Suppressor macrophage treated with lipopolysaccharide for 4 hours (primary cell): ENCODE results near the gene LGSN.
"Not testable (repeated sequence)": the region's sequence is repeated elsewhere in the genome, so short reads cannot be mapped to it uniquely, and the experiment has no call there.

Experiments
- DNase-seq: peaks from one replicate; pipeline ENCODE4 v3.0.0-alpha.2; 2020

The LGSN gene

GRCh38 chr6:63303476-63303875, 16.3 kb downstream of the LGSN start:
- no peak for DNase-seq

GRCh38 chr6:63299667-63300066, 20.1 kb downstream of the LGSN start:
- no peak for DNase-seq

GRCh38 chr6:63295553-63296194, 24.1 kb downstream of the LGSN start:
- no peak for DNase-seq

GRCh38 chr6:63290492-63291058, 29.2 kb downstream of the LGSN start:
- no peak for DNase-seq

- DNase-seq, result no peak
These were observed 30.4 kb downstream of the LGSN start for GRCh38 chr6:63289269-63289872.

- no peak for DNase-seq
These were observed 39.1 kb downstream of the LGSN start for GRCh38 chr6:63280639-63281180.

GRCh38 chr6:63278916-63279315, 40.9 kb downstream of the LGSN start:
- DNase-seq, result no peak

GRCh38 chr6:63275953-63276352, 43.8 kb downstream of the LGSN start:
- DNase-seq, result no peak

GRCh38 chr6:63274795-63275430, 44.9 kb downstream of the LGSN start:
- DNase-seq, result not testable (repeated sequence)

GRCh38 chr6:63272397-63272796, 47.4 kb downstream of the LGSN start:
- DNase-seq, result peak; percentile 9

- DNase-seq, result no peak
These were observed 50.3 kb downstream of the LGSN start for GRCh38 chr6:63269470-63269869.

GRCh38 chr6:63268574-63268973, 51.2 kb downstream of the LGSN start:
- no peak for DNase-seq

- DNase-seq, result no peak
These were observed 52.0 kb downstream of the LGSN start for GRCh38 chr6:63267828-63268227.

GRCh38 chr6:63267046-63267445, 52.7 kb downstream of the LGSN start:
- no peak for DNase-seq

- no peak for DNase-seq
These were observed 56.3 kb downstream of the LGSN start for GRCh38 chr6:63263444-63263843.

GRCh38 chr6:63261820-63262219, 58.0 kb downstream of the LGSN start:
- DNase-seq, result no peak

GRCh38 chr6:63259153-63259552, 60.6 kb downstream of the LGSN start:
- DNase-seq, result no peak

- no peak for DNase-seq
These were observed 69.8 kb downstream of the LGSN start for GRCh38 chr6:63249875-63250482.

GRCh38 chr6:63246581-63246980, 73.2 kb downstream of the LGSN start:
- DNase-seq, result no peak

- DNase-seq, result no peak
These were observed 73.9 kb downstream of the LGSN start for GRCh38 chr6:63245909-63246308.

GRCh38 chr6:63245420-63245819, 74.4 kb downstream of the LGSN start:
- DNase-seq, result no peak

GRCh38 chr6:63236398-63236817, 83.4 kb downstream of the LGSN start:
- DNase-seq, result no peak

- not testable (repeated sequence) for DNase-seq
These were observed 89.3 kb downstream of the LGSN start for GRCh38 chr6:63230511-63230910.
